ENCODE data around the gene HNRNPM.
A peak's percentile ranks its signal among the peaks of the same experiment; 100 is the strongest.

The HNRNPM gene

GRCh38 chr19:8446061-8446709 is 1.4 kb downstream of the HNRNPM start:
- Histone ChIP-seq H3K4me1 (peaks cover 0 to 56% (median 43%) of the 10 kb centered on the region in 4 donors), H3K4me3 (peak overlapping the region; percentile 74 to 99), H3K9me3 (no peaks in the 10 kb centered on the region), H3K27me3 (no peaks in the 10 kb centered on the region), H3K27ac (peak overlapping the region; percentile 96 to 99), H3K36me3 (peaks cover 0 to 8% (median 0%) of the 10 kb centered on the region in 3 donors)
- TF ChIP-seq, protein P1, sequence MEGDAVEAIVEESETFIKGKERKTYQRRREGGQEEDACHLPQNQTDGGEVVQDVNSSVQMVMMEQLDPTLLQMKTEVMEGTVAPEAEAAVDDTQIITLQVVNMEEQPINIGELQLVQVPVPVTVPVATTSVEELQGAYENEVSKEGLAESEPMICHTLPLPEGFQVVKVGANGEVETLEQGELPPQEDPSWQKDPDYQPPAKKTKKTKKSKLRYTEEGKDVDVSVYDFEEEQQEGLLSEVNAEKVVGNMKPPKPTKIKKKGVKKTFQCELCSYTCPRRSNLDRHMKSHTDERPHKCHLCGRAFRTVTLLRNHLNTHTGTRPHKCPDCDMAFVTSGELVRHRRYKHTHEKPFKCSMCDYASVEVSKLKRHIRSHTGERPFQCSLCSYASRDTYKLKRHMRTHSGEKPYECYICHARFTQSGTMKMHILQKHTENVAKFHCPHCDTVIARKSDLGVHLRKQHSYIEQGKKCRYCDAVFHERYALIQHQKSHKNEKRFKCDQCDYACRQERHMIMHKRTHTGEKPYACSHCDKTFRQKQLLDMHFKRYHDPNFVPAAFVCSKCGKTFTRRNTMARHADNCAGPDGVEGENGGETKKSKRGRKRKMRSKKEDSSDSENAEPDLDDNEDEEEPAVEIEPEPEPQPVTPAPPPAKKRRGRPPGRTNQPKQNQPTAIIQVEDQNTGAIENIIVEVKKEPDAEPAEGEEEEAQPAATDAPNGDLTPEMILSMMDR (IDR thresholded peaks at IDR 0.05): no peak
- DNase-seq: peak in 1 of 2 donors; percentile 27
- intact Hi-C loops (cut with DNase I; ENCODE audit: low total_unique reads): no loop called here

GRCh38 chr19:8449830-8450229 is 5.1 kb downstream of the HNRNPM start:
- Histone ChIP-seq H3K36me3 (peaks cover 0 to 11% (median 0%) of the 10 kb centered on the region in 3 donors), H3K27ac (no peak overlapping the region), H3K27me3 (no peaks in the 10 kb centered on the region), H3K4me1 (peaks cover 0 to 86% (median 71%) of the 10 kb centered on the region in 4 donors), H3K4me3 (no peak overlapping the region), H3K9me3 (no peaks in the 10 kb centered on the region)
- no peak for DNase-seq
- intact Hi-C loops (cut with DNase I; ENCODE audit: low total_unique reads): no loop called here
- TF ChIP-seq, protein P1 (IDR thresholded peaks at IDR 0.05): no peak

- DNase-seq: no peak
- Histone ChIP-seq H3K9me3 (no peaks in the 10 kb centered on the region), H3K27ac (no peak overlapping the region), H3K4me3 (no peak overlapping the region), H3K4me1 (peaks cover 0 to 97% (median 70%) of the 10 kb centered on the region in 4 donors), H3K36me3 (peaks cover 0 to 21% (median 15%) of the 10 kb centered on the region in 3 donors), H3K27me3 (no peaks in the 10 kb centered on the region)
- TF ChIP-seq, protein P1 (IDR thresholded peaks at IDR 0.05): no peak
- intact Hi-C loops (cut with DNase I; ENCODE audit: low total_unique reads): no loop called here
Observed at GRCh38 chr19:8451377-8451776, 6.6 kb downstream of the HNRNPM start.

GRCh38 chr19:8451885-8452284 is 7.1 kb downstream of the HNRNPM start:
- Histone ChIP-seq H3K36me3 (peaks cover 0 to 26% (median 19%) of the 10 kb centered on the region in 3 donors), H3K4me1 (peaks cover 0 to 97% (median 69%) of the 10 kb centered on the region in 4 donors), H3K9me3 (no peaks in the 10 kb centered on the region), H3K4me3 (no peak overlapping the region), H3K27ac (peak overlapping the region in 1 of 2 donors; percentile 10), H3K27me3 (no peaks in the 10 kb centered on the region)
- TF ChIP-seq, protein P1 (IDR thresholded peaks at IDR 0.05): no peak
- intact Hi-C loops (cut with DNase I; ENCODE audit: low total_unique reads): no loop called here
- no peak for DNase-seq

- H3K27ac ChIP-seq: peak overlapping the region; percentile 10 to 45
- intact Hi-C loops (cut with DNase I; ENCODE audit: low total_unique reads): no loop called here
- DNase-seq: no peak
- no peaks in the 10 kb centered on the region for H3K27me3 ChIP-seq
- no peaks in the 10 kb centered on the region for H3K9me3 ChIP-seq
- peaks cover 0 to 25% (median 19%) of the 10 kb centered on the region in 3 donors for H3K36me3 ChIP-seq
- H3K4me1 ChIP-seq: peaks cover 0 to 97% (median 65%) of the 10 kb centered on the region in 4 donors
- TF ChIP-seq, protein P1 (IDR thresholded peaks at IDR 0.05): no peak
- no peak overlapping the region for H3K4me3 ChIP-seq
Observed at GRCh38 chr19:8452446-8453123, 7.8 kb downstream of the HNRNPM start.

All from tibial artery (tissue), 4 donors.